Measurements from ENCODE around the gene CARMIL3. TPM values are rescaled to one million over a fixed set of nuclear protein-coding genes. Genes with fewer than 3 reads are reported as not detected.
"Not testable (repeated sequence)": the region's sequence is repeated elsewhere in the genome, so short reads cannot be mapped to it uniquely, and the experiment has no call there.

Gene CARMIL3, protein sequence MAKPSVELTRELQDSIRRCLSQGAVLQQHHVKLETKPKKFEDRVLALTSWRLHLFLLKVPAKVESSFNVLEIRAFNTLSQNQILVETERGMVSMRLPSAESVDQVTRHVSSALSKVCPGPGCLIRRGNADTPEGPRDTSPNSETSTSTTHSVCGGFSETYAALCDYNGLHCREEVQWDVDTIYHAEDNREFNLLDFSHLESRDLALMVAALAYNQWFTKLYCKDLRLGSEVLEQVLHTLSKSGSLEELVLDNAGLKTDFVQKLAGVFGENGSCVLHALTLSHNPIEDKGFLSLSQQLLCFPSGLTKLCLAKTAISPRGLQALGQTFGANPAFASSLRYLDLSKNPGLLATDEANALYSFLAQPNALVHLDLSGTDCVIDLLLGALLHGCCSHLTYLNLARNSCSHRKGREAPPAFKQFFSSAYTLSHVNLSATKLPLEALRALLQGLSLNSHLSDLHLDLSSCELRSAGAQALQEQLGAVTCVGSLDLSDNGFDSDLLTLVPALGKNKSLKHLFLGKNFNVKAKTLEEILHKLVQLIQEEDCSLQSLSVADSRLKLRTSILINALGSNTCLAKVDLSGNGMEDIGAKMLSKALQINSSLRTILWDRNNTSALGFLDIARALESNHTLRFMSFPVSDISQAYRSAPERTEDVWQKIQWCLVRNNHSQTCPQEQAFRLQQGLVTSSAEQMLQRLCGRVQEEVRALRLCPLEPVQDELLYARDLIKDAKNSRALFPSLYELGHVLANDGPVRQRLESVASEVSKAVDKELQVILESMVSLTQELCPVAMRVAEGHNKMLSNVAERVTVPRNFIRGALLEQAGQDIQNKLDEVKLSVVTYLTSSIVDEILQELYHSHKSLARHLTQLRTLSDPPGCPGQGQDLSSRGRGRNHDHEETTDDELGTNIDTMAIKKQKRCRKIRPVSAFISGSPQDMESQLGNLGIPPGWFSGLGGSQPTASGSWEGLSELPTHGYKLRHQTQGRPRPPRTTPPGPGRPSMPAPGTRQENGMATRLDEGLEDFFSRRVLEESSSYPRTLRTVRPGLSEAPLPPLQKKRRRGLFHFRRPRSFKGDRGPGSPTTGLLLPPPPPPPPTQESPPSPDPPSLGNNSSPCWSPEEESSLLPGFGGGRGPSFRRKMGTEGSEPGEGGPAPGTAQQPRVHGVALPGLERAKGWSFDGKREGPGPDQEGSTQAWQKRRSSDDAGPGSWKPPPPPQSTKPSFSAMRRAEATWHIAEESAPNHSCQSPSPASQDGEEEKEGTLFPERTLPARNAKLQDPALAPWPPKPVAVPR (N-terminal part only)
- 0.04 and 0.06 TPM in 2 replicates for polyA plus RNA-seq (2013)

GRCh38 chr14:24051789-24052655 lies at the start of gene CARMIL3:
Gene CARMIL3, plus strand, starts transcription at chr14:24052009. Its CDS starts 145 bp downstream, at chr14:24052154.
- H3K79me2 ChIP-seq (ENCODE audit: control insufficient read depth, insufficient read depth, low read length, poor library complexity): peaks cover 3% of the 10 kb centered on the region
- no peak within 1 kb of the TSS for H2AK5ac ChIP-seq (ENCODE audit: low read length)
- H3K4me2 ChIP-seq (ENCODE audit: low read length): peak within 1 kb of the TSS; percentile 96
- H3K27ac ChIP-seq (ENCODE audit: low read depth, low read length): no peak within 1 kb of the TSS
- peak within 1 kb of the TSS; percentile 69 for H3K4me3 ChIP-seq (ENCODE audit: low read depth, low read length)
- peak within 1 kb of the TSS; percentile 54 for H3K14ac ChIP-seq (ENCODE audit: low read length)
- no peaks in the 10 kb centered on the region for H3K27me3 ChIP-seq (ENCODE audit: insufficient read depth, low read length)
- H3K79me1 ChIP-seq (ENCODE audit: low read length): peaks cover 5% of the 10 kb centered on the region
- H3K4ac ChIP-seq (ENCODE audit: low read depth, low read length): no peak within 1 kb of the TSS
- peak within 1 kb of the TSS; percentile 83 for H4K8ac ChIP-seq (ENCODE audit: low read depth, low read length)
- peaks cover 9 to 10% of the 10 kb centered on the region in 2 experiments for H3K4me1 ChIP-seq (ENCODE audit: control insufficient read depth in 1 of 2, insufficient read depth in 2 of 2, low read length in 2 of 2)
- DNase-seq: peak; percentile 25 to 58
- H3K36me3 ChIP-seq (ENCODE audit: control insufficient read depth in 1 of 2, insufficient read depth in 2 of 2, low read length in 2 of 2): no peaks in the 10 kb centered on the region
- no peak within 1 kb of the TSS for H3K18ac ChIP-seq (ENCODE audit: low read length)
- peak within 1 kb of the TSS; percentile 50 for H2BK120ac ChIP-seq (ENCODE audit: insufficient read depth, low read length, poor library complexity)
- H4K12ac ChIP-seq (ENCODE audit: low read depth, low read length): peak within 1 kb of the TSS; percentile 84
- no peak within 1 kb of the TSS for H3K23ac ChIP-seq (ENCODE audit: low read length)
- WGBS (ENCODE audit: extremely low coverage, insufficient coverage, insufficient read length): no CpG with 5 or more reads among the region's 92 CpGs
- H3K9ac ChIP-seq (ENCODE audit: low read length): peak within 1 kb of the TSS; percentile 64
- peak within 1 kb of the TSS; percentile 22 for H4K91ac ChIP-seq (ENCODE audit: low read depth, low read length)
- H3K9me3 ChIP-seq (ENCODE audit: insufficient read depth, low read depth, low read length): peaks cover 2% of the 10 kb centered on the region
- no peak within 1 kb of the TSS for H2BK12ac ChIP-seq (ENCODE audit: low read length)
- peak within 1 kb of the TSS; percentile 56 for H2AFZ ChIP-seq (ENCODE audit: insufficient read depth, low read length, poor library complexity)
- H2BK5ac ChIP-seq (ENCODE audit: low read depth, low read length, poor library complexity): no peak within 1 kb of the TSS

DNA sequence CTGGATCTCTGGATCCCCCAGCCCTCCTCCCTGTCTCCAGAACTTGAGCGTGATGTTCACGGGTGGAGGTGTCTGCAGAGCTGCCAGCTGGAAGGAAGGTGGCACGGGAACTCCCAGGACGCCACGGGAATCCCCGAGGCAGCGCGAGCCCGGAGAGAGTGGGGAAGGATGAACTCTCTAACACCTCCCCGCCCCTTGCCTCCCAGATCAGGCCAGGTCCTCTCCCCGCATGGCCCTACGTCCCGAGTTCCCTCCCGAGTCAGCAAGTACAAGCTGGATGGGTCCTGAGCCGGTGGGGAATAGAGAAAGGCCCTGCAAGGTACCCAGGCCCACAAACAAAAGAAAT lies 45.4 kb upstream of the CARMIL3 start:
- H2AK5ac ChIP-seq (ENCODE audit: low read length); H2BK12ac ChIP-seq (ENCODE audit: low read length); H3K79me2 ChIP-seq (ENCODE audit: control insufficient read depth, insufficient read depth, low read length, poor library complexity); H2BK5ac ChIP-seq (ENCODE audit: low read depth, low read length, poor library complexity); H3K4me3 ChIP-seq (ENCODE audit: low read depth, low read length); H2AFZ ChIP-seq (ENCODE audit: insufficient read depth, low read length, poor library complexity); H2BK120ac ChIP-seq (ENCODE audit: insufficient read depth, low read length, poor library complexity); H3K23ac ChIP-seq (ENCODE audit: low read length); DNase-seq; H3K14ac ChIP-seq (ENCODE audit: low read length); H3K27ac ChIP-seq (ENCODE audit: low read depth, low read length); H3K79me1 ChIP-seq (ENCODE audit: low read length); H4K12ac ChIP-seq (ENCODE audit: low read depth, low read length); H3K27me3 ChIP-seq (ENCODE audit: insufficient read depth, low read length); H3K4me1 ChIP-seq (ENCODE audit: control insufficient read depth in 1 of 2, insufficient read depth in 2 of 2, low read length in 2 of 2); H3K36me3 ChIP-seq (ENCODE audit: control insufficient read depth in 1 of 2, insufficient read depth in 2 of 2, low read length in 2 of 2); H3K4ac ChIP-seq (ENCODE audit: low read depth, low read length); H4K91ac ChIP-seq (ENCODE audit: low read depth, low read length); H3K9ac ChIP-seq (ENCODE audit: low read length); H3K9me3 ChIP-seq (ENCODE audit: insufficient read depth, low read depth, low read length); H3K18ac ChIP-seq (ENCODE audit: low read length): not testable (repeated sequence)
- Histone ChIP-seq H4K8ac (ENCODE audit: low read depth, low read length) (peak overlapping the region; percentile 73), H3K4me2 (ENCODE audit: low read length) (peak overlapping the region; percentile 62)
- no CpG with 5 or more reads among the region's 15 CpGs for WGBS (ENCODE audit: extremely low coverage, insufficient coverage, insufficient read length)

- H2BK5ac ChIP-seq (ENCODE audit: low read depth, low read length, poor library complexity); H4K12ac ChIP-seq (ENCODE audit: low read depth, low read length); H3K79me2 ChIP-seq (ENCODE audit: control insufficient read depth, insufficient read depth, low read length, poor library complexity); H3K36me3 ChIP-seq (ENCODE audit: control insufficient read depth in 1 of 2, insufficient read depth in 2 of 2, low read length in 2 of 2); H3K23ac ChIP-seq (ENCODE audit: low read length); H2AK5ac ChIP-seq (ENCODE audit: low read length); H2AFZ ChIP-seq (ENCODE audit: insufficient read depth, low read length, poor library complexity); H3K27ac ChIP-seq (ENCODE audit: low read depth, low read length); H3K4ac ChIP-seq (ENCODE audit: low read depth, low read length); H3K14ac ChIP-seq (ENCODE audit: low read length); H3K9ac ChIP-seq (ENCODE audit: low read length); H3K4me1 ChIP-seq (ENCODE audit: control insufficient read depth in 1 of 2, insufficient read depth in 2 of 2, low read length in 2 of 2); H3K27me3 ChIP-seq (ENCODE audit: insufficient read depth, low read length); H2BK12ac ChIP-seq (ENCODE audit: low read length); H3K79me1 ChIP-seq (ENCODE audit: low read length); H3K9me3 ChIP-seq (ENCODE audit: insufficient read depth, low read depth, low read length): not testable (repeated sequence)
- Histone ChIP-seq H3K4me2 (ENCODE audit: low read length) (peak overlapping the region; percentile 62), H2BK120ac (ENCODE audit: insufficient read depth, low read length, poor library complexity) (peak overlapping the region; percentile 43), H3K18ac (ENCODE audit: low read length) (peak overlapping the region; percentile 86), H4K91ac (ENCODE audit: low read depth, low read length) (peak overlapping the region; percentile 47), H4K8ac (ENCODE audit: low read depth, low read length) (peak overlapping the region; percentile 91), H3K4me3 (ENCODE audit: low read depth, low read length) (peak overlapping the region; percentile 64)
- peak in 1 of 2 donors; percentile 40 for DNase-seq
- WGBS (ENCODE audit: extremely low coverage, insufficient coverage, insufficient read length): no CpG with 5 or more reads among the region's 62 CpGs
Measured at GRCh38 chr14:24006817-24007652, 44.8 kb upstream of the CARMIL3 start.

Data from trophoblast cell (in vitro differentiated cells and primary cell).